CD1c-positive myeloid dendritic cell (primary cell): Measurements from ENCODE around the gene KRTAP4-9.
"Not testable (repeated sequence)": the region's sequence is repeated elsewhere in the genome, so short reads cannot be mapped to it uniquely, and the experiment has no call there.

Source experiments
- DNase-seq: peaks from one replicate; pipeline ENCODE4 v3.0.0-alpha.2; 2016; ENCODE audit errors: extremely low spot score

KRTAP4-9 gene

GRCh38 chr17:41131979-41132378 is 26.8 kb downstream of the KRTAP4-9 start:
- peak; percentile 8 for DNase-seq

GRCh38 chr17:41133880-41134735 is 28.9 kb downstream of the KRTAP4-9 start:
- no peak for DNase-seq

- DNase-seq = not testable (repeated sequence)
Measured at GRCh38 chr17:41139865-41140264, 34.7 kb downstream of the KRTAP4-9 start.

- peak; percentile 20 for DNase-seq
Measured at GRCh38 chr17:41140360-41141131, 35.4 kb downstream of the KRTAP4-9 start, which contains the start of gene KRTAP4-6. Gene KRTAP4-6, minus strand, starts transcription at chr17:41140544. Its CDS starts 57 bp downstream, at chr17:41140487.

GRCh38 chr17:41141361-41141760 is 36.2 kb downstream of the KRTAP4-9 start:
- DNase-seq = no peak

- no peak for DNase-seq
Measured at GRCh38 chr17:41144846-41145245, 39.7 kb downstream of the KRTAP4-9 start.

GRCh38 chr17:41145261-41145660 is 40.1 kb downstream of the KRTAP4-9 start:
- DNase-seq = no peak

GRCh38 chr17:41147531-41148204 is 42.5 kb downstream of the KRTAP4-9 start:
- no peak for DNase-seq

GRCh38 chr17:41148971-41149651 is 43.9 kb downstream of the KRTAP4-9 start:
- not testable (repeated sequence) for DNase-seq

GRCh38 chr17:41149652-41149985 is 44.4 kb downstream of the KRTAP4-9 start, which contains the start of gene KRTAP4-5:
Gene KRTAP4-5, minus strand, starts transcription at chr17:41149825. Its CDS starts 58 bp downstream, at chr17:41149767.
- DNase-seq = no peak

GRCh38 chr17:41150026-41150425 is 44.8 kb downstream of the KRTAP4-9 start:
- no peak for DNase-seq

- DNase-seq = no peak
Measured at GRCh38 chr17:41151525-41151924, 46.3 kb downstream of the KRTAP4-9 start.

- no peak for DNase-seq
Measured at GRCh38 chr17:41153856-41154255, 48.7 kb downstream of the KRTAP4-9 start.
